GM19397 (cell line): ENCODE data around the gene NBEA.

ENCODE experiments used
- ATAC-seq: cut with Tn5 transposase; IDR thresholded peaks from one replicate; pipeline ENCODE4 v1.9.1; 2021; ENCODE audit warnings: mild to moderate bottlenecking, moderate library complexity; ENCODE audit not compliant: unreplicated experiment

Gene NBEA

DNA sequence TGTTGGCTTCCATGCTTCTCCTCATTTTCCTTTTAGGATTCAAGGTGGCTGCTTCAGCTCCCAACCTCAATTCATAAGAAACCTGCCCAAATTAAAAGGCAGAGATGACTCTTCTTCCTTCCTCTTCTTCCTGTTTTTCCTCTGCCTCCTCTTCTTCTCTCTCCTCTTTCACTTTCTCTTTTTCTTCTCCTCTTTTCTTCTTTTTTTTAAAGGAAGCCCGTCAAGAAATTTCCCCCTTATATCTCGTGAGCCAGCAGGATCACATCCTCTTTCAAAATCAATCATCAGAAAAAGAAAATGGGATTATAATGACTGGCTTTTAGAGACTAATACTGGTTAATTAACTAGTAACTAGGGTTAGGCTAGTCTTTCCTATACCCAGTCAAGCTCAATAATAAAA, 220.3 kb downstream of the NBEA start:
- ATAC-seq, result no peak

DNA sequence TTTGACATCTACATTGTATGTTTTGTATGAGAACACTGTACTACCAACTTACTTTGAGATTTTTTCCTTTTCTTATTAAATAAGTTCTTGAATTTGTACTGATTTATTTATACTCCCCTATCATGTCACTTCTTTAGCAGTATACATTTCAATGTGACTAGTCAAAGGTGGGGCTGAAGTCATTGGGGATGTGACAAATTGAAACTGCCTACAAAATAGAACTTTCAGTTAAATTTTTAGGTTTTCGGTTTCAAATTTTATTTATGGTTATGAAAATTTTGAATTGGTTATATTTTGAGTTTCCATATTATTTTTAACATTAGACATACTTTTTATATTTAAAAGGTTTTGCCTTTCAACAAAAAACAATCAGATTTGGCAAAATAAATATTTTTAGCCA, 221.6 kb downstream of the NBEA start:
- ATAC-seq, result no peak

DNA sequence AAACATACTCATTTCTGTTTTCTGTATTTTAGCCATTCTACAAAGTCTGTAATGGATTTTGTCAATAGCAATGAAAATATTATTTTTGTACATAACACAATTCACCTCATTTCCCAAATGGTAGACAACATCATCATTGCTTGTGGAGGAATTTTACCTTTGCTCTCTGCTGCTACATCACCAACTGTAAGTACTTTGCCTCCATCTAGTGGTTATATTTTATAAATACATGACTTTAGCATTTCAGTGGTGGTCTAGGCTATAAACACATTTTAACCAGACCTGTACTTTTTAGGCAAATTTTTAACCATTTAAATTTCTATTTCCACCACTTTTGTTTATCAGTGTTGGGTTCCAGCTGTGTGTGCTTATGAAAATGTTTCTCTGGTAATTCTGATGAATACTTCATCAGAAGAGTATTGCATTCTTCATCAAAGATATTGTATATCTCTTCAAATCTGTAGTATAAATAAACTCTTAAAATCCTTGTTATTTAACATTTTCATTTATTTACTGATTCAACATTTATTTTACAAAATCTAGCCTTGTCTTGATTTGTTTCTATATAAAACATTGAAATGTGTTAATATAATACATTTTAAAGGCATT, 222.4 kb downstream of the NBEA start:
- ATAC-seq, result peak; percentile 62

DNA sequence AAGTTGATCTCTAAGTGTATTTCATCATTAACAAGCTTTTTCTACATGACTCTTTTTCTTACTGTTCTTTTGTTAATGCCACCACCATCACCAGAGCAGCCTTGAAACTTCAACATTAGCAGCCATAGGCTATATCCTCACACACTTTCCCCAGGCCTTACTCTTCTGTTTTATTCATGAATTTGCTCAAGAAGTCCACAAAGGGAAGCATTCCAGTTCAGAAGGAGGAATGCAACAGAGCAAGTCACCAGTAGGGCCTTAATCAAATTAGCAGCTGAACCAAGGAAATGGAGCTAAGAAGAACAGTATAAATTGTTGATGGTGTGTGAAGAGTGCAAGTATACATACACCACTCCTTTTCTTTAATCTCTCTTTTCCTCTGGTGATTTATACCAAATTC, 223.1 kb downstream of the NBEA start:
- ATAC-seq, result no peak

DNA sequence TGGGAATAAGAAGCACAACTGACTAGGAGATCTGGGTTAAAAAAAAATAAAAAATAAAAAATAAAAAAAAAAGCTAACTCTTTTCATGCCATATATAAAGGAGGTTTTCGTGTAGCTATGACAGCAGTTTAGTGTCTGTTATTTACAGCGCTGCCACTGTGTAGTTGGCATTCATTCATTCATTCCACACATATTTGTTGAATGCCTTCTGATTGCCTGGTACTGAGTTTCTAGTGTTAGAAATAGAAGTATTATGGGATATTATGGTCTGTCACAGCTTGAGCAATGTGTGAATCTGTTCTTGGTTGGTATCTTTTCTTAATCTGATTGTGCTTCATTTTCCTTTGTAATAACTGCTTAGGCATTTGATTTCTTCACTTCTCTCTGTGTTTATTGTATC, 237.4 kb downstream of the NBEA start:
- no peak for ATAC-seq

DNA sequence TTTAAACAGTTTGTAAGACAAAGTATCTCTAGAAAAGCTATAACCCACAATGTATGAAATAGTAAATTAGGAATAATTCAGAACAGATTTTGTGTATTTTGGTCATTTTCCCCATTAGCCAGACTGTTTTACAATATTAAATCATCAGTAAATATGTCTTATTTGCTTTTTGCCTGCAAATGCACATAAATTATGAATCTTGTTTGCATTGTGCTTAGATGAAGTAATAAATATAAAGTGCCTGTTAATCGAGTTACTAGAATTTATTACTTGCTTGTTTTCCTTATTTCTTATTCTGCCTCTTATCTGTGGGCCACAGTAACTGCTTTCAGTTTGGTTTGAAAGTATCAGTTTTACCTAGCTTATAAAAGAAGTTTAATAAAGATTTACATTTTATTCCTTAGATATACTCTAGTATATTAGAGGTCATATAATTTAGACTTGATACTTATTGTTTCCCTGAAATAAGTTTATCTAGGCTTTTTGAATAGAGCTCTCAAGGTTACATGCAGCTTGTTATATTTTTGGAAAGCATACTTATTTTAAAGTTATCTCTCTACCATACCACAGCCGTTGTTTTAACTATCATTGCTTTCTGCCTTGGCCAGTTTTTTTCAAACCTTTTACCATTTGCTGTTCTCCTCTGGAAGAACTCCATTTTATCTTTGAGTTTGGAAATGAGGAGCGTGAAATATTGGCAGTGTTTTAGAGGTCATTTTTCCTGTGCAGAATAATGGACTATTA, 238.0 kb downstream of the NBEA start:
- no peak for ATAC-seq

DNA sequence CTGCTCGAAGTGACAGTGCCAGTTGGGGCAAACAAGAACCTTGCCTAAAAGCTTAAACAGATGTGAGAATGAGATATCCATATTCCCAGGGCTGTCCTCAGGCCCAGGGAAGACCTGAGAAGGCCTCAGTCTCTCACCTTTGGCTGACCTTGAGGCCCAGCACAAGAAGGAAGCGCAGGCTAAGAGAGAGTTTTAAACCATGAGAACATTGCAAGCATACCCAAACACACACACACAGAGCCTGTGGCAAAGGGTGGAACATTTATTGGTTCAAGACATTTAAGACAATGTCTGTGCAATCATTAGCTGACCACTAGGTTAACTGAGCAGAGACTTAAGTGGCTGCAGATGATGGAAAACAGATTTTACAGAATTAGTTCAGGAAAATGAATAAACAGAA, 248.2 kb downstream of the NBEA start:
- ATAC-seq, result no peak

DNA sequence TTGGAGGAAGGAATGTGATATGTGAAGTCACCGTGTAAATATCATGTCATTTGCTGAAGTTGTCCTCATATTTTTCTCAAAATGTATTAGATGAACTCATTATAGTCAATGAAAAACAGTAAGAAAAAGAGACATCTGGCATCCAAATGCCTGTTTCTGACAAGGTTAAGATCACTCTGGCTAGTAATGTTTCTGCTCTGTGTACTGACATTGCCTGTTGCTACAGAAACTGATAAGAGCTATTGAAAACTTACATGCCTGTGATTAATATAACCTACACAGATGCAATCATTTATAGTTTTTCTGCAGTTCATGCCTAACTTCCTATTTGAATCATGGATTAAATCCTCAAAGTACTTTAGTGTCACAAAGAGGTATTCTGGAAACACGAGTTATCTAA, 249.8 kb downstream of the NBEA start:
- ATAC-seq, result no peak

DNA sequence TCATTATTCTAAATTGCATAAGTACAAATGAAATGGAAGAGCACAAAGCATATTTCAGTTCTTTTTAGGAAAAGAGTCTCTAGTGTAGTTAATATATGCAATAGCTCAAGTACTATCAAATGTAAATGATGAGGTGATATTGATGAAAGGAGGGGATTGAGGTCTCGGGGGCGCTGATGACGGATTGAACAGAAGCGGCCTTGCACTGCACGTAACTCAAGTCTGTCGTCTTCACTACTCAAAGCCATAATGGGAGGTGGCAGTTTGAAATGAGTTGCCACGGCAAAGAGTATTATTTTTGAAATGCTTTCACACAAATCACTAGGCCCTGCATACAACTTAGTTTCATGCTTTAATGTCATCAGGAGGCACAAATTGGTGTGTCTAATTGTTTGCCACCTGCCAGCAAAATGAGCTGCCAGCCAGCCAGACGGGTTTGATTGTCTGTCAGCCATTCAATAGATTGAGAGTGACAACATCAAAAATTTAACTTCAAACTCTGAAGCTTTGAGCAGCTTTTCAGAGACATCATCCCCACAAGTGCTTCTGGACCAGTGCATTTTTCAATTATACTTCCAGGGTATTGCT, 256.6 kb downstream of the NBEA start:
- no peak for ATAC-seq

DNA sequence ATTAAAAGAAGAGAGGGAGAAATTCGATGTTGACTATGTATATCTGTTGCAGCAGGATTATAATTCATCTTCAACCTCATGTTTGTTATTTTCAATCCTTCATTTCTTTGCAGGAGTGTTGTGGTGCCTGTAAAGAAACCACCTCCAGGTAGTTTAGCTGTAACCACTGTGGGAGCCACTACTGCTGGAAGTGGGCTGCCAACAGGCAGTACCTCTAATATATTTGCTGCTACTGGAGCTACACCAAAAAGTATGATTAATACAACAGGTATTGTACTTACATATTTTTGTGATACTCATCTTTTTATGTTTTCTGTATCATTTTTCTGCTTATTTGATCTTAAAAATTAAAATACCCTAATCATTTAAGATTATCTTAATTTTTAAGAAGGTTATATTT, 266.5 kb downstream of the NBEA start:
- no peak for ATAC-seq

DNA sequence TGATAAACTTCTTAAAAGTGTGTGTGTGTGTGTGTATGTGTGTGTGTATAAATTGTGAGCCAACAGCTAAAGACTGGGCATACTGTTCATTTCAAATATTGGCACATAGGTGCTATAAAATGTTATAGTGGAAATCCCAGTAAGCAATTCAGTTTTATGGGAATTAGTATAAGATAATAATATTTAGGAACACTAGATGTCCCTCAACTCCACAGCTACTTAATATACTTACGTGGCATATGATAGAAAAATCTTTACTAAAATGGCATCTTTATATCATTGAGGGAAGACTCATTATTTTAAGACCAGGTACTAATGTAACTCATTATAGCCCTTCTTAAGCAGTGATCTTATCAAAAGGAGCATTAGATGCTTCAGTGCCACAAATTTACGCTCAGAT, 268.2 kb downstream of the NBEA start:
- ATAC-seq, result no peak

DNA sequence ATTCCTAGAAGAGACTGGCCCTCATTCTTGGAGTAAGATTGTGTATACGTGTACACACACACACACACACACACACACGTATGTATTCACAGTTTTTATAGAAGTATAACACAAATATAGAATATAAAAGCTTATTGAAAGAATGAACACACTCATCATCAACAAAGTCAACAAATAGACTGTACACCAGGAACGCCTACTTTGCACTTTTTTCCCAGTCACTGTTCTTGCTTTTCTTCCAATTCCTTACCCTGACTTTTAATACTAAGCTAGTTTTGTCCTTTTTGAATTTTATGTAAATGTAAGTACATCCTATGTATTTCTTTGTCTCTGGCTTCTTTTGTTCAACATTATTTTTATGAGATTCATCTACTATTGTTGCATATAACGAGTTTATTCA, 269.9 kb downstream of the NBEA start:
- ATAC-seq, result no peak

DNA sequence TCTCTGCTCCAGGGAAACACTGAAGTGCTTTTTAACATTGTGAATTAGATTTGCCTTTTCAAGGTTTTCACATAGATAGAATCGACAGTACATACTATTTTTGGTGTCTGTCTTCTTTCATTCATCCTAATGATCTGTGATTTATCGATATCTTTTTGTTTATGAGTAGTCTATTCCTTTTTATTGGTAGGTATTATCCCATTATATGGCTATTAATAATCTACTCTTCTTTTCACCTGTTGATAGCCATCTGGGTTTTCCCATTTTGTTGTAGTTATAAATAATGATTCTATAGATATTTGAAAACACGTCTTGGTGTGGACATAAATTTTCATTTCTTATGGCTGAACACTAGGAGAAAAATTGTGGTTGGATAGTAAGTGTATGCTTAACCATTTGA, 271.8 kb downstream of the NBEA start:
- ATAC-seq, result no peak

DNA sequence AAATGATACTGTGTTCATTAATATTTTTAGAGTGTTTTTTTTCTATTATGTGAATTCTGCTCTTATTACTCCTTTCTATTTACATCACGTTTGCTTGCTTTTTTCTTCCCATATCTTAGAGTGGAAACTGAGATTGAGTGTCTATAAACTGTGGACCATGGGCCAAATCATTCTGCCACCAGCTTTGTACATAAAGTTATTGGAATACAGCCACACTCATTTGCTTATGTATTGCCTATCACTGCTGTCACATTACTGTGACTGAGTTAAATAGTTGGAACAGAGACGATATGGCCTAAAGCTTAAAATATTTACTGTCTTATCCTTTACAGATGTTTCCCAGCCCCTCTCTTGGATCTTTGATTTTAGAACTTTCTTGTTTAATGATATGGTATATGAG, 274.1 kb downstream of the NBEA start:
- no peak for ATAC-seq

DNA sequence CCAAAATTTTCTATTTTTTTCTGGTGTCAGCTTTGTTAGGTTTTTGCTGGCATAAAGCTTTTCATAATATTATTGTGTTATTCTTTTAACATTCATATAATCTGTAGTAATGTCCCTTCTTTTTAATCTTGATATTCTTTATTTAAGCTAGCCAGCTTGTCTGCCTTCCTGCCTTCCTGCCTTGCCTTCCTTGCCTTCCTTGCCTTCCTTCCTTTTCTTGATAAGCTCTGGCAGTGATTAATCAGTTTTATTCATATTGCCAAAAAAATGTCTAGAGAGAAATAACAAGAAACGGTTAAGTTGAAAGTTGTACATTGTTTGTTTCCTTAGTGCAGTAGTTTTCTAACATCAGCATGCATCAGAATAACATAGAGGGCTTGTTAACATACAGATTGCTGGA, 277.0 kb downstream of the NBEA start:
- no peak for ATAC-seq

DNA sequence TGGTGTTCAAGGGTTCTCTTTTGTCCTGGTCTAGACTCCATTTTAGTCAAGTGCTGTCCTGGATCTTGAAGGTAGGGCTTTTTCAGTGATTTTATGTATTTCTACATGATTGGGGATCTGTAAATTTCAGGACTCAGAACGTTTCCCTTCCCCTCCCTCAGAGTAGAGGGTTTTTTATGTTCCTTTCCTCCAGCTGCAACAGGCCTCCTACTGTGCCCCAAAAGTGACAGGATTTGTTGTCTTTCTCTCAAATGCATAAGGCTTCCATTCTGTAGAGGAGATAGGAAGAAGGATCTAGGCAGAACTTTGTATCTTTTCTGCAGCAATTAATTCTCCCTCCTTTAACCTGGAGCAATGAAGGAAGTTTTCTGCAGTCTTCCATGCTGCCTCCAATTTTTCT, 283.1 kb downstream of the NBEA start:
- no peak for ATAC-seq

DNA sequence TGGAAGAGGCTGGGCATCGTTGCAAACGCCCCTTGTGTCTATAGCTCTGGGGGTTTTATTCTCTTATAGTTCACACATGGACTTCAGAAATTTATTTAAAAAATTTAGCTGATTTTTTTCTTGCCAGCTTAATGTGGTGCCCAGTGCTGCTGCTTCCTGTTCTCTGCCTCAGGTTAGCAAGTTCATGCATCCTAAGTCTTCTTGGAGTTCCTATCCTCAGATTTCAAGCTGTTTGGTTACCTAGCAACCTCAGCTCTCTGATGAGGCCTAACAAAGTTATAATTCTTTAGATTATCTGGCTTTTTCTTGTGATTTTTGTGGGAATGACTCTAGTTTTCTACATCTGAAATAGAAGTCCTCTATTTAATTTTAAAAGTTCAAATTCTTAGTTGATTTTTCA, 283.5 kb downstream of the NBEA start:
- ATAC-seq, result no peak

DNA sequence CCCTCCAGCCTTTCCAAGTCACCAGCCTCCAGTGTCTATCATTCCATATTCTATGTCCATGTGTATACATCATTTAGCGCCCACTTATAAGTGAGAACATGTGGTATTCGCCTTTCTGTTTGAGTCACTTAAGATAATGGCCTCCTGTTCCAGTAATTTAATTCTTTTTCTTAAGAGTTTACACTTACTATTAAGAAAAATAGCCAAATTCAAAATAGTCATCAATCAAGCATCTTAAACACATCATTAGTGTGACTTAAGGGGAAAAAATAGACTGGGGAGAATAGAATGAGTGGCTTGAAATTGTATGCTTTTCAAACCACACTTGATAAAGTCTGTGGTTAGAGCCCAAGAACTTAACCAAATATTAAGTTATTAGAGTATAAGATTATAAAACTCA, 286.5 kb downstream of the NBEA start:
- ATAC-seq, result no peak

DNA sequence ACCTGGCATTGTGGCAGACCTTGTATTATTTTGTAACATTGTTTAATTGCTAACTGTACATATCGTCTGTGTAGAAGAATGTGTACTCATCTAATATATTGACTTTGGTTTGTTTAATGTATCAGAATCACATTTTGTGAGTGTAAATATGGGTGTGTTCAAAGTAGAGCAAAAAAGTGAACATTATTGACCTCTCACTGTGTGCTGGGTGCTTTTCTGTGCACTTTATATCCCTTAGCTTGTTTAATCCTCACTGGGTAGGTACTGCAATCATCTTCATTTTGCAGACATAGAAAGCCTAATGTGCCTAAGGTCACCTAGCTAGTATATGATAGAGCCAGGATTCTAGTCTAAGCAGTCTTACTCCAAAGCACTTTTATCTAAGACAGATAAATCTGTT, 289.4 kb downstream of the NBEA start:
- no peak for ATAC-seq

DNA sequence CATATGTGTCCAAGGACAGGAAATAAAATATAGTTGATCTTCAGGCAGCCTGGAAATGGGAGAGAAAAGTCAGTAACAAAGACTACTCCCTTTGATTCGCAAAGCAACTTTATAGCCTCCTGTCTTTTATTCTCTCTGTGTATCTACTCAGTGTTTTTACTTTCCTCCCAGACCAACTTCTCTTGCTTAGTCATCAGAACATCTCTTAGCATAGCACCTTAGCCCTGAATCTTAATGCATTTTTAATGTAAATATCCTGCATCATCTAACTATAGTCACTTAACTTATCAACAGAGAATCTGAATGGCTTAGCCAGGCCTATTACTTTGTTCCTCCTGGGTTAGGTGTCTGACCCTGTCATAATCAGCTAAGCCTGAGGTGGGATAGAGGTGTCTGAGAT, 296.2 kb downstream of the NBEA start:
- ATAC-seq, result no peak

DNA sequence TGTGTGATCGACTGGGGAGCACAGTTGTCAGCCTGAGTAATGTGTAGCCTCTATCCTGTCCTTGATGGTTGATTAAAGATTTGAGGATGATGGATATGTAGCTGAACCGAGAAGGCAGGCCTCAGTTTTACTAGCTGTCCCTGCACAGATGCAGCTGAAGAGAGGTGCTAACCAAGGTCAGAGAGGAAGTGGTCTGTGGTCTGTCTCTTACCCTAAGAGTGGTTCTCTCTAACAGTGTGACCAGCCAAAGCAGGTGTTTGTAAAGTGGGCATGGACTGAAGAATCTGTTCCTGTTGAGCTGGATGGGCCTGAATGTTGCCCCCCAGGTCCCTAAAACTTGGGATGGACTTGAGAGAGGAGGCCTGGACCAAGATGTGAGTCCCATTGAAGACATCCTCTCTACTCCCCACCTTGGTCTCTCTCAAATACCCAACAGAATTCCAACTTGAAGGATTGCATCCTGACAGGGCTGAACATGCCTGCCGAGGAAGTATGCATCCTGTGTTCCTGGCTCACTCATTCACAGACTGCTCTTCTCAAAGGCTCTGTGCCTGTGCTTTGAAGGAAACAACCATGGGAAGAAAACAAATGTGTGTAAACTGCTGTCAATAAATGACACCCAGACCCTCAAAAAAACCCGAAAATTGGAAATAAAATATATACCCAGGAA, 310.6 kb downstream of the NBEA start:
- ATAC-seq, result peak; percentile 94

DNA sequence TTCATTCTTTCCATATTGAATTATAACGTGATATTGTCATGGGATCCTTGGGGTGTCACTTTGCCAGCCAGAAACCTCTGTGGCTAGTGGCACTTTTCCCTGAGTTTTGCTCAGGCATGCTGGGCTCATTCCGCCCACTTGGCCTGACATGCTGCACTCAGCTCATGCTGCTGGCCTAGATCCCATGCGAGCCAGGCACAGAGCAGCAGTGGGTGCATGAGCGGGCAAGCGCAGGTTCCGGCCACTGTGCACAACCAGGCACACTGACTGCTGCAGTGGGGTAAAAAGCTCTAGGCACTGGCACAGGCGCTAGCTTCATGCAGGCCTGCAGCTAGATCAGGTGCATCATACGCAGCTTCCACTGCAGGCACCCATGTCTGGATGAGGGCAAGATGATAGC, 313.2 kb downstream of the NBEA start:
- no peak for ATAC-seq
